COR-L47 (cell line): ENCODE results near the gene MT1A.
A peak's percentile ranks its signal among the peaks of the same experiment; 100 is the strongest.

ENCODE experiments used
- DNase-seq: peaks from one replicate; lab custom pipeline; 2025; lab: John Stamatoyannopoulos, UW

MT1A gene

DNA sequence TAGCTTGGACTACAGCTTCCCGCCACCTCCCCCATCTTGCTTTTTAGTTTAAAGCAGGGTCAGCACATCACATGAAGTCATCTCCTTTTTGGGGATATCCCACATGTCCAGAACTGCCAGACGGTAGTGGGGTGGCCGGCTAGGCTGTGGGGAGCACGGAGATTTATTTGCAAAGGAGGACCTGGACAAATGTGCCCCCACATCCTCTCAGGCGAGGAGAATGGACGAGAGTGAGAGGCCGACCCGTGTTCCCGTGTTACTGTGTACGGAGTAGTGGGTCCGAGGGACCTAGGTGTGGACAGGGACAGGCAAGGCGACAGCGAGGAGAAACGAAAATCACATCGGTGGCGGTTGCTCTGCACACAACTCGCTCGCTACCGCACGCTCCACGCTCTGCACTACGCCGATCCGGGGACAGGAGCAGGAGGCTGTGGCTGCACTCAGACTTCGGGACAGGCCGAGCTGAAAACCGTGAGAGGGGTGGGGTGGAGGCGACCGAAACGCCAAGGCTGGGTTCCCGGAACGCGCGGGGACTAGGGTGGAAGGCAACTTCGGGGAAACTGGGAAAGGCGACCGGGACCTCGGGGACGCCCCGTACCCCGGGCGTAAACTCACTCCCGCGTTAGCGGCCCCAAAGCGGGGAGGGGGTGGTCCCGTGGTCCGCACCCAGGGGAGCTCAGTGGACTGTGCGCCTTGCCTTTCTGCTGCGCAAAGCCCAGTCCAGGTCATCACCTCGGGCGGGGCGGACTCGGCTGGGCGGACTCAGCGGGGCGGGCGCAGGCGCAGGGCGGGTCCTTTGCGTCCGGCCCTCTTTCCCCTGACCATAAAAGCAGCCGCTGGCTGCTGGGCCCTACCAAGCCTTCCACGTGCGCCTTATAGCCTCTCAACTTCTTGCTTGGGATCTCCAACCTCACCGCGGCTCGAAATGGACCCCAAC, at the start of gene MT1A:
Gene MT1A (plus strand): TSS at position 853 of the 937 bp plus-strand sequence. CDS start 73 bp downstream, at position 926.
- DNase-seq = no peak

- DNase-seq = no peak
Observed at GRCh38 chr16:56588781-56589140, 49.7 kb upstream of the MT1A start.

DNA sequence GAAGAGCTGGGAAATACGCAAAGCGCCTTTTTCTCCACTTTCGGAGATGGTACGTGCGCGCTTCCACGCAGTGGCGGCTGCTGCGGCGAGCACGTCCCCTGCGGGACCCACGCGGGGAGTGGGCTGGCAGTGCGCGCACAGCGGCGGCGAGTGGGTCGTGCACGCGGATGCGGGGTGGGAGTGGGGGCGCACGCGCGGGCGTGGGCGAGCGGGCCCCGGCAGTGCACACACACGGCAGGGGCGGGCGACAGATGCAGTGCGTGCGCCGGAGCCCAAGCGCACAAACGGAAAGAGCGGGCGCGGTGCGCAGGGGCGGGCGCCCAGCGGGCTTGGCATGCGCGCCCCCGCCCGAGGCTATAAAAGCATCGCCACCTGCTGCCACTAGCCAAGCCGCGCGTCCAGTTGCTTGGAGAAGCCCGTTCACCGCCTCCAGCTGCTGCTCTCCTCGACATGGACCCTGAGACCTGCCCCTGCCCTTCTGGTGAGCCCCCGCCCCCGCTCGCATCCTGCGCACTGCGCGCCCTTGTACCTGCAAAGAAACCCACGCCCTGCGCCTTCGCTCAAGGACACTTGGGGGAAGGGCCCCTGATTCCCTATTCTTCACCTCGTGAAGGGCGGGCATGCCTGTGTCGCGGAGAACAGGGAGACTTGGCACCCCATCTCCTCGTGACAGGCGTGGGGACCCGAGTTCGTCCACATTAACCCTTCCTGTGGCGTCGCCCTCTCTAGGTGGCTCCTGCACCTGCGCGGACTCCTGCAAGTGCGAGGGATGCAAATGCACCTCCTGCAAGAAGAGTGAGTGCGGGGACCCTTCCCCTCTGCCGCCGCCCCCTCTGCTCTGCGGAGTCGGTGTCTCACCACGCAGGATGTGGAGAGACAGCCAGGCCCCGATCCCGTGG, 49.1 kb upstream of the MT1A start, which contains the start of gene MT3:
Gene MT3 (plus strand): TSS at position 388 of the 899 bp plus-strand sequence. CDS start 63 bp downstream, at position 451.
- peak; percentile 66 for DNase-seq

DNA sequence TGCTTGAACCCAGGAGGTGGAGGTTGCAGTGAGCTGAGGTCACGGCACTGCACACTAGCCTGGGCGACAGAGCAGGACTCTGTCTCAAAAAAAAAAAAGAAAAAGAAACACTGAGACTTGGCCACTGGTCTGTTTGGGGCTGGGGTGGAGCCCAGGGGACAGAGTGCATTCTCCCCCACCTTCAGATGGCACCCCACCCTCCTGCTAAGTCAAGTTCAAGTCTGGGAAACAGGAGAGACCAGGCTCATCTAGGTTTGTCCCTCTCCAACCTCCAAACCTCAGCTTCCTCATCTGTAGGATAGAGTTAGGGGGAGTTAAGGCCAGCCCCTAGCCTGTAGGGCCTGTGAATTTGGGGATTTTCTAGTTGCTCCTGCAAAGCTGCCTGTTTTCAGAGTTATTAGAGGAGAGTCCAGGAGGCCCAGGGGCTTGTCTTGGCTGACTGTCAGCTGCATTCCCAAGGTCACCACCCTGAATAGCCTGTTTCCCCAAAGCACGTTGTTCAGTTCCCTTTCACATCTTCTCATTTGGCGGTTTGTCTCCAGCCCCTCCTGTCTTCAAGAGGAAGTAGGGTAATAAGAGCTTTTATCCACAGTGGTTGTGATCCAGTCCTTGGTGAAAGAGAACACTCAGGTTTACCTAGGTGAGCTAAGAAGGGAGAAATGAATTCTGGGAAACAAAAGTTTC, 46.9 kb upstream of the MT1A start:
- no peak for DNase-seq

DNA sequence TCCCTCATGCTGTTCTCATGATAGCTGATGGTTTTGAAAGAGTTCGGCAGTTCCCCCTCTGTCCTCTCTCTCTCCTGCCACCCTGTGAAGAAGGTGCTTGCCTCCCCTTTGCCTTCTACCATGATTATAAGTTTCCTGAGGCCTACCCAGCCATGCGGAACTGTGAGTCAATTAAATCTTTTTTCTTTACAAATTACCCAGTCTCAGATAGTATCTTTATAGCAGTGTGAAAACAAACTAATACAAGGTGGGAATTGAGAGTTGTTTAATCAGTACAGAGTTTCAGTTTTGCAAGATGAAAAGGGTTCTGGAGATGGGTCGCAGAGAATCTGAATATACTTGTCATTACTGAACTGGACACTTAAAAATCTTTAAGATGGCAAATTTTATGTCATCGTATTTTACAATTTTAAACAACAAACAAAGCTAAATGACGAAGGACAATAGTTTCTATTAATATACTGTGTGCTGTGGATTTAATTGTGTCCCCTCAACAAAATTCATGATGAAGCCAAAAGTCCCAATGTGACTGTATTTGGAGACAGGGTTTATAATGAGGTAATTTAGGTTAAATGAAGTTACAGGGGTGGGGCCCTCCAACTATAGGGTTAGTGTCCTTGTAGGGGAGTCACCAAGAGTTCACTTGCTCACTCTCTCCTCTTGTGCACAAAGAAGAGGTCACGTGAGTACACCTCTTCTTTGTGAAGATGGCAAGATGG, 44.7 kb upstream of the MT1A start:
- DNase-seq = no peak

- no peak for DNase-seq
Observed at GRCh38 chr16:56594292-56594619, 44.2 kb upstream of the MT1A start.

- DNase-seq = peak; percentile 18
Observed at GRCh38 chr16:56600398-56600999, 38.0 kb upstream of the MT1A start.

GRCh38 chr16:56601325-56601724, 37.1 kb upstream of the MT1A start:
- DNase-seq = peak; percentile 12

- DNase-seq = peak; percentile 62
Observed at GRCh38 chr16:56603589-56603988, 34.9 kb upstream of the MT1A start.

DNA sequence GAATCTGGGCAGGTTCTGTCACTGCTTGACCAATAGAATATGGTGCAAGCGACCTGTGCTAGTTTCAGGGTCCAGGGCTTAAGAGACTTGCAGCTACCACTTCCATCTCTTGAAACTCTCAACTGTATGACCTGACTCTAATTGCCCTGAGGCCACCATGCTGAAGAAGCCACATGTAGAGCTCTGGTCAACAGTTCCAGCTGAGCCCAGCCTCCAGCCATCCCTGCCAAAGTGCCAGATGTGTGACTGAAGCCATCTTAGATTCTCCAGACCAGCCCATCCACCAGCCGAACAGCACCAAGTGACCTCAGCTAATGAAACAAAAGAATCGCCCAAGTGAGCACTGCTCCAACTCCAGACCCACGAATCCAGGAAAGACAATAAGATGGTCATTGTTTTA, 33.5 kb upstream of the MT1A start:
- DNase-seq = no peak

- no peak for DNase-seq
Observed at GRCh38 chr16:56605475-56605874, 33.0 kb upstream of the MT1A start.

- no peak for DNase-seq
Observed at GRCh38 chr16:56606071-56606475, 32.4 kb upstream of the MT1A start.

DNA sequence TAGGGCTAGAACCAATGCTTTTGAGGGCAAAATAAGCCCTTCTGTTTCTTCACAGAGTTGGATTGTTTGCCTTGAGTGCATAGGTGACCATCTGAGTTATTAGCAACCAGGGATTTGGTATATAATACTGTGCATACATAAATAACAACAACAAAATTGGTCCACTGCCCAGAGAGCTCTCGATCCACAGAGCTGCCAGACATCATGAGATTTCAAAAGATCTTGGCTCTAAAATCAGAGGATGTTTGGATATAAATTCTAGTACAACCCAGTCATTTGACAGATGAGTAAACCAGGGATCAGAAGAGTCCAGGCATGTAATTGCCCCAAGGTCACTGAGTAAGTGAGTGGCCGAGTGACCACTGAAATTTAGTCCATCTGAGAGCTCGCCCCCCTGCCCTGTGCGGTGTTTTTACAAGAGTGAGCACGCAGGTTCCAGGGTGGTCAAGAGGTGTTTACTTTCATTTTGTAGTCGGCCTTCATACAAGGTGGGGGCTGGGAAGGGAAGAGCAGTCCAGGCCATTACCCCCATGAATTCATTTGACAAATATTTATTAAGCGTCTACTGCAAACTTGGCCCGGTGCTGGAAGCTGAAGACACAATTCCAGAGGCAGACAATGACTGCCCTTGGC, 31.9 kb upstream of the MT1A start:
- DNase-seq = peak; percentile 7

GRCh38 chr16:56607109-56607618, 31.3 kb upstream of the MT1A start:
- no peak for DNase-seq

DNA sequence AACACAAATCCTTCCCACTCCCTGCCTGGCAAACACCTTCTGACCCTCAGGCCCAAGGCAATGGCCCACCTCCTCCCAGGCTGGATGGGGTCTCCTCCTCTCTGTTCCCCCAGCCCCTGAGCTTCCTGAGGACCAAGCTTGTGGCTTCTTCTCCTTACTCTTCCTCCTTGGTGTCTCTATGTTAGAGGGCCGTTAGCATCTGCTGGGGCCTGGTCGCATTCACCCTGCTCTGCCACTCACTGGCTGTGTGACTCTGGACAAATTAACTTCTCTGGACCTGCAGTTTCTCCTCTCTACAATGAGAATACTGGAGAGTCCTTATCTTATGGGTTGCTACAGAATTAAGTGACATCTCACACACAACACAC, 30.8 kb upstream of the MT1A start:
- DNase-seq = no peak

- DNase-seq = peak; percentile 85
Observed at GRCh38 chr16:56608043-56608875, 30.2 kb upstream of the MT1A start, which contains the start of gene MT2A. Gene MT2A (plus strand): TSS chr16:56608584. CDS start chr16:56608656, 72 bp downstream.

GRCh38 chr16:56608876-56609462, 29.5 kb upstream of the MT1A start:
- no peak for DNase-seq

GRCh38 chr16:56609463-56609921, 29.0 kb upstream of the MT1A start:
- DNase-seq = peak; percentile 28
